Smooth muscle cell (in vitro differentiated cells): ENCODE results near the gene NKIRAS1. TPM values are rescaled to one million over a fixed set of nuclear protein-coding genes. Genes with fewer than 3 reads are reported as not detected.

Experiments used
- DNase-seq: peaks from one replicate; lab custom pipeline; 2025; ENCODE audit not compliant: unreplicated experiment; lab: John Stamatoyannopoulos, UW
- H2AFZ ChIP-seq: fragments of 200-600 bp; sonication (generic); 2 replicates; pipeline ENCODE4 v1.6.0; 2016; ENCODE audit warnings: antibody characterized with exemption, low read depth, mild to moderate bottlenecking
- H3F3A ChIP-seq: fragments of 200-600 bp; sonication (generic); 2 replicates; pipeline ENCODE4 v1.6.0; 2017; ENCODE audit warnings: antibody characterized with exemption, low read depth
- H3K27ac ChIP-seq: fragments of 200-600 bp; sonication (generic); 2 replicates; pipeline ENCODE4 v1.5.1; 2016; ENCODE audit warnings: low read depth, mild to moderate bottlenecking
- H3K27me3 ChIP-seq: fragments of 200-600 bp; sonication (generic); 2 replicates; pipeline ENCODE4 v1.6.1; 2016; ENCODE audit warnings: low read depth, mild to moderate bottlenecking
- H3K36me3 ChIP-seq: fragments of 200-600 bp; sonication (generic); 2 replicates; pipeline ENCODE4 v1.5.1; 2016; ENCODE audit warnings: low read depth
- H3K4me1 ChIP-seq: fragments of 200-600 bp; sonication (generic); 2 replicates; pipeline ENCODE4 v1.5.1; 2016; ENCODE audit warnings: low read depth
- H3K4me2 ChIP-seq: fragments of 200-600 bp; sonication (generic); 2 replicates; pipeline ENCODE4 v1.6.0; 2016; ENCODE audit warnings: mild to moderate bottlenecking
- H3K4me3 ChIP-seq: fragments of 200-600 bp; sonication (generic); 2 replicates; pipeline ENCODE4 v1.5.1; 2016; ENCODE audit warnings: mild to moderate bottlenecking
- H3K79me2 ChIP-seq: fragments of 200-600 bp; sonication (generic); 2 replicates; pipeline ENCODE4 v1.6.0; 2016; ENCODE audit warnings: low read depth, mild to moderate bottlenecking
- H3K9ac ChIP-seq: fragments of 200-600 bp; sonication (generic); 2 replicates; pipeline ENCODE4 v1.6.0; 2016; ENCODE audit warnings: low read depth
- H3K9me3 ChIP-seq: fragments of 200-600 bp; sonication (generic); replicated peaks from 2 replicates; pipeline ENCODE4 v1.5.1; 2016; ENCODE audit warnings: low read depth
- H4K20me1 ChIP-seq: fragments of 200-600 bp; sonication (generic); 2 replicates; pipeline ENCODE4 v1.6.0; 2016; ENCODE audit warnings: low read depth
- CTCF ChIP-seq: fragments of 200-600 bp; sonication (generic); IDR thresholded peaks from 2 replicates; pipeline ENCODE4 v1.5.1; 2017; ENCODE audit warnings: borderline replicate concordance, mild to moderate bottlenecking, antibody characterized with exemption; ENCODE audit not compliant: insufficient read depth, poor library complexity, severe bottlenecking
- WGBS: methylation state at CpG from one replicate; pipeline ENCODE4 v1.1.7; 2016; ENCODE audit warnings: low lambda C conversion rate; 5-methylcytosine and 5-hydroxymethylcytosine counted together
- polyA plus RNA-seq: library from polyadenylated mRNA; unstranded; fragments of >200 nt; fragmentation: Nextera tagmentation; extraction: Ambion mirVana; gene quantifications from 2 replicates; pipeline ENCODE4 v1.2.1, GENCODE V29; 2016
- total RNA-seq: library from RNA; depleted of rRNA; stranded (reverse); fragments of >200 nt; gene quantifications from 2 replicates; pipeline ENCODE4 v1.2.3, GENCODE V29; 2014

NKIRAS1 gene
- total and polyA plus RNA-seq, 2 experiments from 2014 or later: 15.3 to 17.1 TPM

- Histone ChIP-seq H4K20me1 (peaks cover 99% of the 10 kb centered on the region), H3K4me2 (no peak overlapping the region)
- 97% methylated on average over 1 of the region's 1 CpG for WGBS
Observed at GRCh38 chr3:23863060-23863459, 53.7 kb downstream of the NKIRAS1 start.

GRCh38 chr3:23861689-23862088 lies 55.1 kb downstream of the NKIRAS1 start:
- no peak for DNase-seq
- Histone ChIP-seq H3K27ac (no peak overlapping the region), H2AFZ (no peak overlapping the region), H3K79me2 (peaks cover 74% of the 10 kb centered on the region), H3K9me3 (no peaks in the 10 kb centered on the region), H3K27me3 (no peaks in the 10 kb centered on the region), H3K4me3 (no peak overlapping the region), H3K9ac (no peak overlapping the region), H4K20me1 (peaks cover 99% of the 10 kb centered on the region), H3K4me1 (peaks cover 41% of the 10 kb centered on the region), H3K36me3 (no peaks in the 10 kb centered on the region), H3F3A (peaks cover 7% of the 10 kb centered on the region), H3K4me2 (no peak overlapping the region)
- WGBS: 97% methylated on average over 9 of the region's 9 CpGs
- no peak for TF ChIP-seq CTCF

More at GRCh38 chr3:23863060-23863459, 53.7 kb downstream of the NKIRAS1 start:
- no peak for DNase-seq
- Histone ChIP-seq H3K27ac (no peak overlapping the region), H3K4me3 (no peak overlapping the region), H3K4me1 (peaks cover 35% of the 10 kb centered on the region), H3K9me3 (no peaks in the 10 kb centered on the region), H3F3A (peaks cover 7% of the 10 kb centered on the region), H3K27me3 (no peaks in the 10 kb centered on the region), H2AFZ (no peak overlapping the region), H3K79me2 (peaks cover 82% of the 10 kb centered on the region), H3K36me3 (no peaks in the 10 kb centered on the region), H3K9ac (no peak overlapping the region)
- no peak for TF ChIP-seq CTCF

- Histone ChIP-seq H3K27ac (no peak overlapping the region), H3F3A (no peaks in the 10 kb centered on the region), H2AFZ (no peak overlapping the region), H3K79me2 (peaks cover 80% of the 10 kb centered on the region), H3K36me3 (no peaks in the 10 kb centered on the region), H3K9ac (no peak overlapping the region), H3K9me3 (no peaks in the 10 kb centered on the region), H3K27me3 (no peaks in the 10 kb centered on the region), H3K4me1 (peaks cover 35% of the 10 kb centered on the region), H4K20me1 (peaks cover 99% of the 10 kb centered on the region), H3K4me2 (no peak overlapping the region), H3K4me3 (no peak overlapping the region)
- WGBS: 93% methylated on average over 7 of the region's 7 CpGs
- DNase-seq: no peak
- TF ChIP-seq CTCF: no peak
Observed at GRCh38 chr3:23859839-23860382, 56.9 kb downstream of the NKIRAS1 start.

GRCh38 chr3:23859012-23859743 lies 57.6 kb downstream of the NKIRAS1 start:
- Histone ChIP-seq H3K27me3 (no peaks in the 10 kb centered on the region), H3K9ac (no peak overlapping the region), H3F3A (no peaks in the 10 kb centered on the region), H3K4me3 (no peak overlapping the region), H3K36me3 (no peaks in the 10 kb centered on the region), H4K20me1 (peaks cover 99% of the 10 kb centered on the region), H3K4me2 (peak overlapping the region; percentile 59), H3K4me1 (peaks cover 28% of the 10 kb centered on the region), H3K9me3 (no peaks in the 10 kb centered on the region), H2AFZ (no peak overlapping the region), H3K79me2 (peaks cover 80% of the 10 kb centered on the region), H3K27ac (peak overlapping the region; percentile 23)
- no peak for TF ChIP-seq CTCF
- WGBS: 0% methylated on average over 1 of the region's 1 CpG
- no peak for DNase-seq
